ENCODE data around the gene SPDEF.

Gene SPDEF

DNA sequence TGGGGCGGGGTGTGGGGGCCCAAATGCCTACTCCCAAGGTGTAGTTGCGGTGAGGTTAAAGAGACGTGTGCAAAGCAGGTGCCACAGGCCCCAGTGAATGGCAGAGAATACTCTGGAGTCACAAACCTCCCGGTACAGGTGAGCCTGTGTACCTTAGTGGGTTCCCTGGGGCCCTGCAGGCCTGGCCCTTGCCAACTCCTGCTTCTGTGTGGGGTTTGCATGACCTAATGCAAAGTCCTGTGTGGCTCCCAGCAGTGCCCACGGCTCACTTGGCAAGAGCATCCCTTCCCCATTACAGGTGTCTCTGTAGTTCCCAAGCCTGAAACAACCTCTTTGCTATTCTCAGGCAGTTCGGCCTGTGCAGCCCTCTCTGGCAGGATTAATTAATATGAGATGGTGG, 17.5 kb downstream of the SPDEF start:
- Histone ChIP-seq H3K36me3 (ENCODE audit: control insufficient read depth, insufficient read depth, low read length) (no peaks in the 10 kb centered on the region), H2BK5ac (ENCODE audit: low read length) (no peak overlapping the region), H3K27ac (ENCODE audit: low read depth, low read length) (no peak overlapping the region), H3K23ac (ENCODE audit: low read length) (no peak overlapping the region), H2AK5ac (ENCODE audit: low read length) (no peak overlapping the region), H2BK15ac (replicated peaks; ENCODE audit: low read depth) (no peak overlapping the region), H3K9ac (ENCODE audit: low read length) (no peak overlapping the region), H3K27me3 (ENCODE audit: insufficient read depth, low read length, poor library complexity) (no peaks in the 10 kb centered on the region), H3K18ac (ENCODE audit: low read length) (no peak overlapping the region), H3K56ac (ENCODE audit: low read length) (no peak overlapping the region), H3K4me3 (ENCODE audit: low read length) (no peak overlapping the region), H3K4ac (ENCODE audit: low read depth, low read length) (no peak overlapping the region), H3K4me2 (ENCODE audit: low read length) (no peak overlapping the region), H3K79me2 (ENCODE audit: control insufficient read depth, insufficient read depth, low read length) (no peaks in the 10 kb centered on the region), H2BK120ac (ENCODE audit: low read depth, low read length) (no peak overlapping the region), H4K5ac (ENCODE audit: low read length) (no peak overlapping the region), H4K8ac (ENCODE audit: low read depth, low read length) (no peak overlapping the region), H3K4me1 (ENCODE audit: control insufficient read depth, low read depth, low read length) (no peaks in the 10 kb centered on the region), H3K79me1 (ENCODE audit: low read length) (no peaks in the 10 kb centered on the region)
- WGBS (ENCODE audit: extremely low coverage, insufficient coverage, low lambda C conversion rate), result no CpG with 5 or more reads among the region's 6 CpGs
- DNase-seq, result no peak

DNA sequence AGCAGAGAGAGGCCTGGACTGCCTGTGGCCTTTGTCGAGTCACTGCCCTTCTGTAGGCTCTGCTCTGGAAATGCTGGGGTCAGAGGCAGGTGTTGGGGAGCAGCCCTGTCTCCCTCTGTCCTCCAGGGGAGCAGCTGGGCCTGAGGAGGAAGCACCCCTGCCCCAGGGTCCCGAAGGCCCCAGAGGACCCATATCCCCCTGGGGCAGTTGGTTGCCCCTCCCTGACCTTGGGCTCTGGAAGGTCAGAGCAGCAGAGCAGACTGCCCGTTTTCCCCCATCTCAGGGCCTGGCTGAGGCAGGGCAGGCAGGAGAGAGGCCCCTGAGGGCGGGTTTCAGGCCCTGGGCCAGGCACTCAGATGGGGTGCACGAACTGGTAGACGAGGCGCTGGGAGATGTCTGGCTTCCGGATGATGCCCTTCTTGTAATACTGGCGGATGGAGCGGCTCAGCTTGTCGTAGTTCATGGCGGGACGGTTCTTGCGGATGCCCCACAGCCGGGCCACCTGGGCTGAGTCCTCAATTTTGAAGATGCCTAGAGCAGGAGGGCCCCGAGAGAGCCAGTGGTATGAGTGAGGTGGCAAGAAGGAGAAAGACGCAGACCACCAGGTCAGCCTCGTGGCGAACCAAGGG, 18.1 kb downstream of the SPDEF start:
- no peaks in the 10 kb centered on the region for H3K27me3 ChIP-seq (ENCODE audit: insufficient read depth, low read length, poor library complexity)
- H3K9ac ChIP-seq (ENCODE audit: low read length), result no peak overlapping the region

DNA sequence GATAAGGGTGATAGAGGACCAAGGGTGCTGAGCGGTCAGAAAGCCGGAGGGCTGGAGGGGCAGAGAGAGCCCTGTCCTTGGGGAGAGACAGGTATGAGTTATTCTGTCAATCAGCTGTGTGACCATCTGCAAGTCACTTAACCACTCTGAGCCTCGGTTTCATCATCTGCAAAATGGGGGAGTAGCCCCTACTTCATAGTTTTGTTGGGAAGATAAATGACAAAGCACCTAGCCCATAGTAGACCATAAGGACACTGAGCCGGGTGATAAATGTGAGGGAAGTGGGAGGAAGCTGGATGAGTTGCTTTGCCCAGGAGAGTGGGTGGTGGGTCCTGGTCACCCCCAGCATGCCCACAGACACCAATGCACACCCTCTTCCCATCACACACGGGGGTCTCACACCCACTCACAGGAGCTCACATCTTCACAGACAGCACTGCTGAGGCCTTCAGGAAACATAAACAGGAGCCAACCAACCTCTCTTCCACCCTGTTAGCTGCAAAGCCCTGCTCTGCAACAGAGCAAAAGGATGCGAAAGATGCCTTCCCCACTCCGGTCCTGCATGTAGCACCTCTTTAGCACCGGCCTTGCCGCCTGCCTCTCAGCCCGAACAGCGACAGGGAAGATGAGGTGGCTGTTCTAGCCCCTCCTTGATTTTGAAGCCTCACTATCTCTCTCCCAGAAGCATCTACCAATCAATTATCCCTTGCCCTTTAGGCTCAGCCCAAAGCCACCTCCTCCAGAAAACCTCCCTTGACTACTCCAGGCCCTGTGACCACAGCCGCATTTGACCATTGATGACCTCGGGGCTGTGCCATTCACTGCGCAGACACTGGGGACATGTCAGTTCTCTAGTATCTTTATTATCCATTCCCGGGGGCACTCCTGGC, 18.9 kb downstream of the SPDEF start:
- Histone ChIP-seq H4K5ac (ENCODE audit: low read length) (no peak overlapping the region), H3K4ac (ENCODE audit: low read depth, low read length) (no peak overlapping the region), H3K56ac (ENCODE audit: low read length) (no peak overlapping the region), H2AK5ac (ENCODE audit: low read length) (no peak overlapping the region), H2BK5ac (ENCODE audit: low read length) (no peak overlapping the region), H3K27ac (ENCODE audit: low read depth, low read length) (no peak overlapping the region), H3K79me2 (ENCODE audit: control insufficient read depth, insufficient read depth, low read length) (no peaks in the 10 kb centered on the region), H3K9ac (ENCODE audit: low read length) (no peak overlapping the region), H3K27me3 (ENCODE audit: insufficient read depth, low read length, poor library complexity) (no peaks in the 10 kb centered on the region), H3K4me3 (ENCODE audit: low read length) (no peak overlapping the region), H3K4me2 (ENCODE audit: low read length) (no peak overlapping the region), H3K36me3 (ENCODE audit: control insufficient read depth, insufficient read depth, low read length) (no peaks in the 10 kb centered on the region), H4K8ac (ENCODE audit: low read depth, low read length) (no peak overlapping the region), H3K79me1 (ENCODE audit: low read length) (no peaks in the 10 kb centered on the region), H3K23ac (ENCODE audit: low read length) (no peak overlapping the region), H3K4me1 (ENCODE audit: control insufficient read depth, low read depth, low read length) (no peaks in the 10 kb centered on the region), H3K18ac (ENCODE audit: low read length) (no peak overlapping the region), H2BK120ac (ENCODE audit: low read depth, low read length) (no peak overlapping the region), H2BK15ac (replicated peaks; ENCODE audit: low read depth) (no peak overlapping the region)
- DNase-seq, result no peak
- WGBS (ENCODE audit: extremely low coverage, insufficient coverage, low lambda C conversion rate), result no CpG with 5 or more reads among the region's 15 CpGs

More for the DNA sequence above, 18.1 kb downstream of the SPDEF start:
- H3K23ac ChIP-seq (ENCODE audit: low read length), result no peak overlapping the region
- no peak for DNase-seq
- H4K5ac ChIP-seq (ENCODE audit: low read length), result no peak overlapping the region
- WGBS (ENCODE audit: extremely low coverage, insufficient coverage, low lambda C conversion rate), result no CpG with 5 or more reads among the region's 19 CpGs
- H2BK5ac ChIP-seq (ENCODE audit: low read length), result no peak overlapping the region
- no peak overlapping the region for H2AK5ac ChIP-seq (ENCODE audit: low read length)
- no peak overlapping the region for H2BK15ac ChIP-seq (replicated peaks; ENCODE audit: low read depth)
- no peak overlapping the region for H2BK120ac ChIP-seq (ENCODE audit: low read depth, low read length)
- H3K56ac ChIP-seq (ENCODE audit: low read length), result no peak overlapping the region
- H3K79me1 ChIP-seq (ENCODE audit: low read length), result no peaks in the 10 kb centered on the region
- no peak overlapping the region for H3K4me2 ChIP-seq (ENCODE audit: low read length)
- no peak overlapping the region for H3K4ac ChIP-seq (ENCODE audit: low read depth, low read length)
- H3K36me3 ChIP-seq (ENCODE audit: control insufficient read depth, insufficient read depth, low read length), result no peaks in the 10 kb centered on the region
- H3K4me1 ChIP-seq (ENCODE audit: control insufficient read depth, low read depth, low read length), result no peaks in the 10 kb centered on the region
- H3K18ac ChIP-seq (ENCODE audit: low read length), result no peak overlapping the region
- no peak overlapping the region for H3K4me3 ChIP-seq (ENCODE audit: low read length)
- no peaks in the 10 kb centered on the region for H3K79me2 ChIP-seq (ENCODE audit: control insufficient read depth, insufficient read depth, low read length)
- H4K8ac ChIP-seq (ENCODE audit: low read depth, low read length), result no peak overlapping the region
- no peak overlapping the region for H3K27ac ChIP-seq (ENCODE audit: low read depth, low read length)

DNA sequence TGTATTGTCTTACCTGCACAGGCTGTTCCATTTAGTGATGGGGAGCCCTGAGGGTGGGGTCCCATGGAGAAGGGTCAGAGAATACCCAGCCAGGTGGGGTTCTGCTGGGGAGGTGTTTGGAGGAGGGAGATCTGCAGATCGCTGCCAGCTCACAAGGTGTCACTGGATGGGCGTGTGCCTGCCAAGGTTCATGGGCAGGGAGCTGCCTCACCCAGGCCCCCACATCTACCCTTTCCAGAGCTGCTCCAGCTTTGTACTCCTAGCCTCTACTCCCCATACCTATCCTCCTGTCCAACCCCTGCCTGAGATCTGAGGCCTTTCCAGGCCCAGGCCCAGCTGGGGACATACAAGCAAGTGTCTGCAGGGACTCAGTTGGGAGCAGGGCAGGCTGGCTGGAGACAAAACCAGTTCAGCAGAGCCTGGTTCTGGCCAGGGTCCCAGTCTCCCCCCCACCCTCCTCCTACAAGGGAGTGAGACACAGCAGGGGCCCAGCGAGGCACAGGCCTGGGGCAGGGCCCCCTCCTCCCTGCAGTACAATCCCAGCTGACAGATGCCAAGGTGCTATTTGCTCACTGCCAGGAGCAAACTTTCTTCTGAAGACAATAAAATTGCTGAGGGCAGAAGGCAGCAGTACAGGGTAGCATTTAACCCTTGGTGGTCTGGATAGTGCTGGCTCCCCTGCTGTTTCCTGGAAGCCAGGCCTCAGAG, 19.7 kb downstream of the SPDEF start:
- no peak overlapping the region for H4K8ac ChIP-seq (ENCODE audit: low read depth, low read length)
- H3K23ac ChIP-seq (ENCODE audit: low read length), result no peak overlapping the region
- H3K27ac ChIP-seq (ENCODE audit: low read depth, low read length), result no peak overlapping the region
- no CpG with 5 or more reads among the region's 3 CpGs for WGBS (ENCODE audit: extremely low coverage, insufficient coverage, low lambda C conversion rate)
- DNase-seq, result no peak
- H3K18ac ChIP-seq (ENCODE audit: low read length), result no peak overlapping the region
- no peaks in the 10 kb centered on the region for H3K36me3 ChIP-seq (ENCODE audit: control insufficient read depth, insufficient read depth, low read length)
- no peak overlapping the region for H2BK120ac ChIP-seq (ENCODE audit: low read depth, low read length)
- no peaks in the 10 kb centered on the region for H3K27me3 ChIP-seq (ENCODE audit: insufficient read depth, low read length, poor library complexity)
- no peak overlapping the region for H2AK5ac ChIP-seq (ENCODE audit: low read length)
- H2BK15ac ChIP-seq (replicated peaks; ENCODE audit: low read depth), result no peak overlapping the region
- no peak overlapping the region for H3K56ac ChIP-seq (ENCODE audit: low read length)
- H3K79me1 ChIP-seq (ENCODE audit: low read length), result no peaks in the 10 kb centered on the region
- H3K4me2 ChIP-seq (ENCODE audit: low read length), result no peak overlapping the region
- no peak overlapping the region for H4K5ac ChIP-seq (ENCODE audit: low read length)
- H3K79me2 ChIP-seq (ENCODE audit: control insufficient read depth, insufficient read depth, low read length), result no peaks in the 10 kb centered on the region
- H3K9ac ChIP-seq (ENCODE audit: low read length), result no peak overlapping the region
- H3K4me1 ChIP-seq (ENCODE audit: control insufficient read depth, low read depth, low read length), result no peaks in the 10 kb centered on the region
- H2BK5ac ChIP-seq (ENCODE audit: low read length), result no peak overlapping the region
- H3K4me3 ChIP-seq (ENCODE audit: low read length), result no peak overlapping the region
- H3K4ac ChIP-seq (ENCODE audit: low read depth, low read length), result no peak overlapping the region

DNA sequence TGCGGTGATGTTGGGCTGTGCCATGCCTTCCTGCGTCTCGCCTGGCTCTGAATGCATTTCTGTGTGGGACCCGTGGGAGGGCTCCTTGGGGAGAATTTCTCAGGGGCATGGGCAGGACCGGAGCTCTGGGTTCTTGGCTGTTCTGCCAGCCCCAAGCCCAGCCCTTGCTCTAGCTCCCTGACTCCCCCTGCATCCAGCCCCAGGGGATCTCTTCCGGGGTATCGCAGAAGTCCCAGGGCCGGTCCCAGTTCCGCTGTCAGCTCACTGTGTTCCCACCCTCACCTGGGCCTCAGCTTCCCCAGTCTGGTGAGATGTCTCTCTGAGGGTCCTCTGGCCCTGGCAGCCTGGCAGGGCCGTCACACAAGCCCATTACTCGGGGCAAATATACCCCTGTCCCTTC, 20.5 kb downstream of the SPDEF start:
- no CpG with 5 or more reads among the region's 11 CpGs for WGBS (ENCODE audit: extremely low coverage, insufficient coverage, low lambda C conversion rate)
- no peaks in the 10 kb centered on the region for H3K36me3 ChIP-seq (ENCODE audit: control insufficient read depth, insufficient read depth, low read length)
- H3K27me3 ChIP-seq (ENCODE audit: insufficient read depth, low read length, poor library complexity), result no peaks in the 10 kb centered on the region
- H3K9ac ChIP-seq (ENCODE audit: low read length), result no peak overlapping the region
- no peak overlapping the region for H3K4ac ChIP-seq (ENCODE audit: low read depth, low read length)
- H3K4me2 ChIP-seq (ENCODE audit: low read length), result no peak overlapping the region
- no peak overlapping the region for H2BK15ac ChIP-seq (replicated peaks; ENCODE audit: low read depth)
- H2AK5ac ChIP-seq (ENCODE audit: low read length), result no peak overlapping the region
- H3K27ac ChIP-seq (ENCODE audit: low read depth, low read length), result no peak overlapping the region
- no peaks in the 10 kb centered on the region for H3K79me2 ChIP-seq (ENCODE audit: control insufficient read depth, insufficient read depth, low read length)
- no peak overlapping the region for H4K5ac ChIP-seq (ENCODE audit: low read length)
- no peak overlapping the region for H3K56ac ChIP-seq (ENCODE audit: low read length)
- H2BK5ac ChIP-seq (ENCODE audit: low read length), result no peak overlapping the region
- DNase-seq, result no peak
- H3K4me1 ChIP-seq (ENCODE audit: control insufficient read depth, low read depth, low read length), result no peaks in the 10 kb centered on the region
- no peak overlapping the region for H3K23ac ChIP-seq (ENCODE audit: low read length)
- H3K79me1 ChIP-seq (ENCODE audit: low read length), result no peaks in the 10 kb centered on the region
- H4K8ac ChIP-seq (ENCODE audit: low read depth, low read length), result no peak overlapping the region
- no peak overlapping the region for H3K4me3 ChIP-seq (ENCODE audit: low read length)
- H2BK120ac ChIP-seq (ENCODE audit: low read depth, low read length), result no peak overlapping the region
- no peak overlapping the region for H3K18ac ChIP-seq (ENCODE audit: low read length)

Measured in mesendoderm (in vitro differentiated cells).